ENCODE results near the gene MTUS2.

The MTUS2 gene

DNA sequence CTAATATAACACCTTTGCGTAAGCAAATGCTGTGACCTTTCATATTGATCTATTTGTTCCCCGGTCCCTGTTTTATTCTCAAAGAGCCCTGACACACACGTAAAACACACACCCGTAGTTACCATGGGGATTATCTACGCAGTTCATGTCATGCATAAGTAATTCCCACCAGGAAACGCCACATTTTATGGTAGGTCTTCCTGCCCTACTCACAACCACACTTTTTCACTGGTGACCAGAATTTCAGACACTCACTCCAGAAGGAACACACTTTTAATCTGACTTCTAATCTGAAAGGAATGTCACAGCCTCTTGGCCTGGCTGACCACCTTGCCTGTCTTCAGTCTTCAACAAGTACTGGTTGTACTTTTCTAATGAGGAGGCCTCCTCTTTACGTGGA, 728.6 kb downstream of the MTUS2 start:
- no peak for FAIRE-seq

DNA sequence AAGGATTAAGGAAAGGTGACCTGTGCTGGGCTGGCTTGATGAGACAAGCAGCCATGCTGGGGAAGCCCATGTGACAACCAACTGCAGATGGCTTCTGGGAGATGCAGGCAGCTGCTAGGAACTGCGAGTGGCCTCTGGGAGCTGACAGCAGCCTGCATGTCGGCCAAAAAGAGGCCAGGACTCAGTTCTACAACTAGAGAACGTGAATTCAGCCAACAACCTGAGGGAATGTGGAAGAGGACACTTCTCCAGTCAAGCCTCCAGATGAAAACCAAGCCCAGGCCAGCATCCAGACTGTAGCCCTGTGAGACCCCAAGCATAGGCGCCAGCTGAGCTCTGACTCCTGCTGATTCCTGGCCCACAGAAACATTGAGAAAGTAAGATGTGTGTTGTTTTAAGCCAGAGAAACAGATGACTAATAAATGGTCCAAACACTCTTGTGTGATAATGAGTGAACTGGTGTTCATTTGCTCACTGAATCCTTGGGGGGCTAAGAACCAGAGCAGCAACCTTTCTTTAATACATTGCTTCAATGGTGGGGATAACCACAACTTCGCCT, 730.4 kb downstream of the MTUS2 start:
- TF ChIP-seq POLR2AphosphoS5 (IDR thresholded peaks at IDR 0.05; ENCODE audit: low read depth, low read length) (no peak), POLR2A (IDR thresholded peaks at IDR 0.05; ENCODE audit: low read depth, low read length) (no peak), SPI1 (IDR thresholded peaks at IDR 0.05; ENCODE audit: low read depth, low read length) (no peak), TAF1 (IDR thresholded peaks at IDR 0.05; ENCODE audit: low read depth, low read length) (no peak), PAX5 (IDR thresholded peaks at IDR 0.05; ENCODE audit: insufficient read depth, low read length, severe bottlenecking) (no peak), POU2F2 (IDR thresholded peaks at IDR 0.05; ENCODE audit: low read depth, low read length) (no peak)
- DNase-seq (ENCODE audit: insufficient read length, low spot score) (no peak), FAIRE-seq (no peak)

More for the DNA sequence above, 728.6 kb downstream of the MTUS2 start:
- DNase-seq (ENCODE audit: insufficient read length, low spot score) = no peak
- TF ChIP-seq POLR2AphosphoS5 (IDR thresholded peaks at IDR 0.05; ENCODE audit: low read depth, low read length) (no peak), POLR2A (IDR thresholded peaks at IDR 0.05; ENCODE audit: low read depth, low read length) (no peak), PAX5 (IDR thresholded peaks at IDR 0.05; ENCODE audit: insufficient read depth, low read length, severe bottlenecking) (no peak), SPI1 (IDR thresholded peaks at IDR 0.05; ENCODE audit: low read depth, low read length) (no peak), TAF1 (IDR thresholded peaks at IDR 0.05; ENCODE audit: low read depth, low read length) (no peak), POU2F2 (IDR thresholded peaks at IDR 0.05; ENCODE audit: low read depth, low read length) (no peak)

DNA sequence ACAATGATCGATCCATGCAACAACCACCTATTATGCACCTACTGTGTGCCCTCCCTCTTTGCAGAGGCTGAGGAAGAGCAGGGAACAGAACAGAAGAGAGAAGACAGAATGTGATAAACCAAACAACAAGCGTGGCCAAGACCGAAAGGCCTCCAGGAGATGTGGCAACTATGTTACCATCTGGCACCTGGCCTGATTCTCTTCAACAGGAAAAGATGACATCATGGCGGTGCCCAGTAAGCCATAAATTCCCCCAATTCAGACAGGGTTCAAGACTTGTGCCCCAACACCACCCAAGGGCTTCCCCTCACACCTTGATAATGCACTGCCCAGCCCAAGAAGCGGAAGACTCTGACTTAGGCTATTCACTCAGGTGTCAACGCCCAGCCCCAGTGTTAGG, 731.1 kb downstream of the MTUS2 start:
- DNase-seq (ENCODE audit: insufficient read length, low spot score) (no peak), FAIRE-seq (no peak)
- TF ChIP-seq POLR2AphosphoS5 (IDR thresholded peaks at IDR 0.05; ENCODE audit: low read depth, low read length) (no peak), TAF1 (IDR thresholded peaks at IDR 0.05; ENCODE audit: low read depth, low read length) (no peak), SPI1 (IDR thresholded peaks at IDR 0.05; ENCODE audit: low read depth, low read length) (no peak), PAX5 (IDR thresholded peaks at IDR 0.05; ENCODE audit: insufficient read depth, low read length, severe bottlenecking) (no peak), POLR2A (IDR thresholded peaks at IDR 0.05; ENCODE audit: low read depth, low read length) (no peak)
